Ishikawa (cell line): ENCODE results near the gene EAF1.

Source experiments
- CEBPB ChIP-seq: IDR thresholded peaks from 2 replicates; pipeline ENCODE4 v1.6.1; 2012
- CREB1 ChIP-seq: IDR thresholded peaks from 2 replicates; pipeline ENCODE4 v1.6.1; 2012; ENCODE audit warnings: low read depth
- EGR1 ChIP-seq: IDR thresholded peaks from 2 replicates; pipeline ENCODE4 v1.6.1; 2012
- EP300 ChIP-seq: IDR thresholded peaks from 2 replicates; pipeline ENCODE4 v1.6.1; 2012; ENCODE audit warnings: borderline replicate concordance
- FOXM1 ChIP-seq: IDR thresholded peaks from 2 replicates; pipeline ENCODE4 v1.6.1; 2012; ENCODE audit warnings: low read depth, borderline replicate concordance
- NFIC ChIP-seq: IDR thresholded peaks from 2 replicates; pipeline ENCODE4 v1.6.1; 2012
- RAD21 ChIP-seq: IDR thresholded peaks from 2 replicates; pipeline ENCODE4 v1.6.1; 2012; ENCODE audit warnings: low read depth
- TAF1 ChIP-seq: IDR thresholded peaks from 2 replicates; pipeline ENCODE4 v1.6.1; 2012; ENCODE audit warnings: low read depth, mild to moderate bottlenecking
- TCF12 ChIP-seq: IDR thresholded peaks from 2 replicates; pipeline ENCODE4 v1.6.1; 2012; ENCODE audit warnings: low read depth
- TEAD4 ChIP-seq: IDR thresholded peaks from 2 replicates; pipeline ENCODE4 v1.6.1; 2012
- YY1 ChIP-seq: IDR thresholded peaks from 2 replicates; pipeline ENCODE4 v1.6.1; 2012; ENCODE audit warnings: low read depth
- ZBTB7A ChIP-seq: IDR thresholded peaks from 2 replicates; pipeline ENCODE4 v1.6.1; 2012; ENCODE audit warnings: low read depth
- TF ChIP-seq, protein P1 (sequence below): IDR thresholded peaks from 2 replicates; pipeline ENCODE4 v1.6.1; 2012
- TF ChIP-seq, protein P2 (sequence below): IDR thresholded peaks from 2 replicates; pipeline ENCODE4 v1.6.1; 2012; ENCODE audit warnings: low read depth, mild to moderate bottlenecking
- TF ChIP-seq, protein P3 (sequence below): IDR thresholded peaks from 2 replicates; pipeline ENCODE4 v1.6.1; 2012

The EAF1 gene

DNA sequence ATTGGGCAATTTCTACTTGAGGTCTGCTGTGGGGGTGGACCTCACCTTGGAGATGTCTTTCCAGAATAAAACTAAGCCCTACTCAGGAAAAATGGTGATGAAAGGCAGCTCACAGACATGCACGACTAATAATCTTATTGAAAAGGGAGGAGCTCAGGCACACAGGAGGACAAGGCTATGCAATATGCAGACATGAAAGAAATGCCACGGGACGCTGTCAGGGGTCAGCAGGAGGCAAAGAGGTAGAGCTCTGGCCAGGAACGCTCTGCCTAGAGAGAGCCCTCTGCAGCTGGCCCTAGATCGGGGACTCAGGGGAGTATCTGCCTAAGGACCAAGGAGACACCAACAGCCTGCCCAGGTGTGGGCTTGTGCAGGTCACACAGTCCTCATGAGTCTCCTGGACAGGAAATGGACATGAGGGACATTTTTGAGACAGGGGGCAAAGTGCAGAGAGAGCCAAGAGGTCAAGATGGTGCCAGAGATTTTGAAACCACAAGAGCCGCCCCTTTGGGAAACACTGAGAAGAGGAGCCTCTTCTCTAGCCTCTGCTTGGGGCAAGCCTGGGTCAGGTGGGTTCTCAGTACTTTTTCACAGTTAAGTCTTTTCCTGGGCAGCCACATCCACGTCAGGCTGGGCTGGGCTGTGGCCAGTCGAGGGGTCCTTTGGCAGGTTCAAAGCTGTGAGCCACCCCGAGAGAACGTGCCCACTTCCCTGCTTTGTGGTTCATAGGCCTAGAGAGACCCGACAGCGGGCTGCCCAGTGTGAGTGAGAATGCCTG is 23.2 kb downstream of the EAF1 start:
- TF ChIP-seq, protein P1, sequence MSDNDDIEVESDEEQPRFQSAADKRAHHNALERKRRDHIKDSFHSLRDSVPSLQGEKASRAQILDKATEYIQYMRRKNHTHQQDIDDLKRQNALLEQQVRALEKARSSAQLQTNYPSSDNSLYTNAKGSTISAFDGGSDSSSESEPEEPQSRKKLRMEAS: no peak
- TF ChIP-seq TAF1 (no peak), YY1 (no peak), TCF12 (no peak), EGR1 (no peak), ZBTB7A (no peak), FOXM1 (no peak), CREB1 (no peak), RAD21 (no peak), EP300 (no peak), CEBPB (no peak), TEAD4 (no peak), NFIC (no peak)
- TF ChIP-seq, protein P2, sequence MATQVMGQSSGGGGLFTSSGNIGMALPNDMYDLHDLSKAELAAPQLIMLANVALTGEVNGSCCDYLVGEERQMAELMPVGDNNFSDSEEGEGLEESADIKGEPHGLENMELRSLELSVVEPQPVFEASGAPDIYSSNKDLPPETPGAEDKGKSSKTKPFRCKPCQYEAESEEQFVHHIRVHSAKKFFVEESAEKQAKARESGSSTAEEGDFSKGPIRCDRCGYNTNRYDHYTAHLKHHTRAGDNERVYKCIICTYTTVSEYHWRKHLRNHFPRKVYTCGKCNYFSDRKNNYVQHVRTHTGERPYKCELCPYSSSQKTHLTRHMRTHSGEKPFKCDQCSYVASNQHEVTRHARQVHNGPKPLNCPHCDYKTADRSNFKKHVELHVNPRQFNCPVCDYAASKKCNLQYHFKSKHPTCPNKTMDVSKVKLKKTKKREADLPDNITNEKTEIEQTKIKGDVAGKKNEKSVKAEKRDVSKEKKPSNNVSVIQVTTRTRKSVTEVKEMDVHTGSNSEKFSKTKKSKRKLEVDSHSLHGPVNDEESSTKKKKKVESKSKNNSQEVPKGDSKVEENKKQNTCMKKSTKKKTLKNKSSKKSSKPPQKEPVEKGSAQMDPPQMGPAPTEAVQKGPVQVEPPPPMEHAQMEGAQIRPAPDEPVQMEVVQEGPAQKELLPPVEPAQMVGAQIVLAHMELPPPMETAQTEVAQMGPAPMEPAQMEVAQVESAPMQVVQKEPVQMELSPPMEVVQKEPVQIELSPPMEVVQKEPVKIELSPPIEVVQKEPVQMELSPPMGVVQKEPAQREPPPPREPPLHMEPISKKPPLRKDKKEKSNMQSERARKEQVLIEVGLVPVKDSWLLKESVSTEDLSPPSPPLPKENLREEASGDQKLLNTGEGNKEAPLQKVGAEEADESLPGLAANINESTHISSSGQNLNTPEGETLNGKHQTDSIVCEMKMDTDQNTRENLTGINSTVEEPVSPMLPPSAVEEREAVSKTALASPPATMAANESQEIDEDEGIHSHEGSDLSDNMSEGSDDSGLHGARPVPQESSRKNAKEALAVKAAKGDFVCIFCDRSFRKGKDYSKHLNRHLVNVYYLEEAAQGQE: no peak
- TF ChIP-seq, protein P3, sequence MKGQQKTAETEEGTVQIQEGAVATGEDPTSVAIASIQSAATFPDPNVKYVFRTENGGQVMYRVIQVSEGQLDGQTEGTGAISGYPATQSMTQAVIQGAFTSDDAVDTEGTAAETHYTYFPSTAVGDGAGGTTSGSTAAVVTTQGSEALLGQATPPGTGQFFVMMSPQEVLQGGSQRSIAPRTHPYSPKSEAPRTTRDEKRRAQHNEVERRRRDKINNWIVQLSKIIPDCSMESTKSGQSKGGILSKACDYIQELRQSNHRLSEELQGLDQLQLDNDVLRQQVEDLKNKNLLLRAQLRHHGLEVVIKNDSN: no peak

DNA sequence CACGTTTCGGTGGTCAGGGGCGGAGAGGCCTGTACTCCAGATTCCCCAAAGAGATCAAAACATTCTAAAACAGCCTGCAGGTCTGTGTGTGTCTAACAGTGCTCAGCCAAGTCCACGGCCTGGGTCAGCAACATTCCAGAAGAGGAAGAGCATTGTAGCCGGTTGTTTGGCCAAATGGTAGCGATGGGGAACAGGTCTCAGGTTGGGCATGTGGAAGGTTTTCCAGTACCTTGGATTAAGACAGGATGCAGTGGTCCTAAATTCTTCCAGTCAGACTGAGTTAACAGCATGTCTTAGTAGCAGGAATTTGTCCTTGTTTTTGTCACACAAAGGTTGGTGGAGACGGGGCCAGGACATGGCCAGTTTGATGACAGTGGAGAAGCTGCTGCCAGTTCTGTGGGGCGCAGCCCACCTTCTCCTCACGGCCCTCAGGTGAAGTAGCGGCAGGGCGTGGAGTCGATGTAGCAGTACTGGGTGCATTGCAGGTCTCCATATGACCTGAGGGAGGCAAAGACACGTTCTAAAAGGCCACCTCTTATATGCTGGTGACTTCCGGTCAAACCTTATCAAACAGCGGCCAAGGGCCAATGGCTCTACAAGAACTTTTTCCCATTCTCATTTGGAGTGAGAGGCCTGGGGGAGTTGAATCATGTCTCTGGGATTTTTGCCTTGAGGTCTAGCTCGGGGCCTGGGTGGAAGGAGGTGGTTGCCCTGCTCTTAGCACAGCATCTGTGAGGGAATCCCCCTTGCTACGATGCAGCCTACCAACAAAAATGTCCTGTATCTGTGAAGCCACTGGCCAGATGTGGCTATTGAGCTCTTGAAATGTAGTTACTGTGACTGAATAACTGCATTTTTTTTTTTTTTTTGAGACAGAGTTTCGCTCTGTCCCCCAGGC is 24.1 kb downstream of the EAF1 start:
- no peak for TF ChIP-seq CEBPB
- no peak for TF ChIP-seq RAD21
- no peak for TF ChIP-seq FOXM1
- TF ChIP-seq CREB1: no peak
- no peak for TF ChIP-seq TEAD4
- TF ChIP-seq TAF1: no peak

DNA sequence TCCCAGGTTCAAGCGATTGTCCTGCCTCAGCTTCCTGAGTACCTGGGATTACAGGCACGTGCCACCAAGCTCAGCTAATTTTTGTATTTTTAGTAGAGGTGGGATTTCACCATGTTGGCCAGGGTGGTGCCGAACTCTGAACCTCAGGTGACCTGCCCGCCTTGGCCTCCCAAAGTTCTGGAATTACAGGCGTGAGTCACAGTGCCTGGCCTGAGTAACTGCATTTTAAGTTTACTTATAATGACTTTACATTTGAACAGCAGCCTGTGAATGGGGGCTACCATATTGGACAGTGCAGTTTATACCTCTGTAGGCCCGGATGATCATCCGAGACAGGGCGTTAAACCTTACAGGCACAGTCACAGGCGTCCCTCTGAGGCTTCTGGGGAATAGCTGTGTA is 24.8 kb downstream of the EAF1 start:
- TF ChIP-seq TEAD4: no peak
- TF ChIP-seq, protein P1: no peak
- TF ChIP-seq, protein P2: no peak
- TF ChIP-seq, protein P3: no peak

DNA sequence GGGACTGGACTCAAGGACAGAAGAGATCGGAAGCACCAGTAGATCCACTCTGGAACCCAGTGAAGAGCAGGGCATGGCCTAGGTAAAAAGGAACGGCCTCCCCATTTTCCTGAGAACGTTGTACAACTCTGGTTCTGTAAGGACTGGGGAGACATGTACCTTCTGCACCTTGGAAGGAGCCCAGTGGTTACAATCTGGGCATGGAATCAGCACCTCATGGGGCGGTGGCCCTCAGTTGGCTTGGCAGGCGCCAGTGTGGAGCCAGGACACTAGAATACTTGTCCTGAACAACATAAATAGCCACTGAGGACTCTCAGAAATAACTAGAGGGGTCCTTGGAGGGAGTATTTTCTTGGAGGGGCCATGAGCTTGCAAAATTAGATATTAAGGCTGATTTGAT is 25.6 kb downstream of the EAF1 start:
- TF ChIP-seq TCF12 (no peak), TAF1 (no peak), ZBTB7A (no peak), RAD21 (no peak), CEBPB (no peak), EGR1 (no peak), YY1 (no peak), FOXM1 (no peak)

DNA sequence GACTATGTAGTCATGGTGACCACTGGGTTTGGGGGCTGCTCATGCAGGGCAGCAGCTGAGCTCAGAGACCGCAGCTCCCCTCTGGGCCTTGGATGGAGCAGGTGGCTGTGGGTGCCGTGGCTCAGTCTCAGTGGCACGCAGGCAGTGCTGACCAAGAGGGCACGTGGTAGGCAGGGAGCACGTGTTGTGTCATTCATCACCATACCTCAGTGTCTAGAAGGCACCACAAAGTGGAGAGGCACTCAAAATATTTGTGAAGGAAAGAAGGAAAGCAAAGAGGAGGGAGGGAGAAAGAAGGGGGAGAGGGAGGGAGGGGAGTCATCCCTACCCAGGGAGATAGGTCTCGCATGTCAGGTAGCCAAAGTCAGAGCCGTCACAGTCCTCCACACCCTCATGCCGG is 26.1 kb downstream of the EAF1 start:
- no peak for TF ChIP-seq EGR1
- no peak for TF ChIP-seq YY1
- TF ChIP-seq TEAD4: no peak
- TF ChIP-seq, protein P1: no peak
- TF ChIP-seq ZBTB7A: no peak
- TF ChIP-seq TAF1: no peak
- no peak for TF ChIP-seq EP300
- no peak for TF ChIP-seq TCF12
- TF ChIP-seq RAD21: no peak
- TF ChIP-seq CEBPB: no peak
- TF ChIP-seq FOXM1: no peak
- no peak for TF ChIP-seq CREB1
- TF ChIP-seq NFIC: no peak
- TF ChIP-seq, protein P2: no peak
- TF ChIP-seq, protein P3: no peak
